ENCODE data around the gene CEP170B. TPM values are rescaled to one million over a fixed set of nuclear protein-coding genes. Genes with fewer than 3 reads are reported as not detected.

Gene CEP170B
- total RNA-seq, 4 donors from 2014 or later, result 1.2 to 28.8 (median 8.3) TPM

- H3K27ac ChIP-seq, result no peak overlapping the region
- no peaks in the 10 kb centered on the region for H3K36me3 ChIP-seq
- no peaks in the 10 kb centered on the region for H3K9me3 ChIP-seq
- no peak overlapping the region for H3K4me3 ChIP-seq
- TF ChIP-seq CTCF (IDR thresholded peaks at IDR 0.05) (no peak), POLR2A (IDR thresholded peaks at IDR 0.05) (no peak)
- peaks cover 0 to 5% of the 10 kb centered on the region in 2 donors for H3K4me1 ChIP-seq
- intact Hi-C loops (cut with DNase I; ENCODE audit: low total_unique reads), result loop anchor here (5.0 kb wide), 1 partner anchor 37 kb away; no protein-coding TSS in a partner anchor
- H3K27me3 ChIP-seq, result no peaks in the 10 kb centered on the region
- DNase-seq, result no peak
These were observed 40.6 kb upstream of the CEP170B start for GRCh38 chr14:104824353-104824997.

- DNase-seq, result peak; percentile 87 to 93
- Histone ChIP-seq H3K27me3 (no peaks in the 10 kb centered on the region), H3K4me1 (peaks cover 0 to 5% of the 10 kb centered on the region in 2 donors), H3K27ac (peak overlapping the region; percentile 28 to 52), H3K4me3 (peak overlapping the region; percentile 42 to 58), H3K36me3 (no peaks in the 10 kb centered on the region), H3K9me3 (no peaks in the 10 kb centered on the region)
- TF ChIP-seq POLR2A (IDR thresholded peaks at IDR 0.05) (no peak), CTCF (IDR thresholded peaks at IDR 0.05) (peak; percentile 57 to 95 (median 88))
- intact Hi-C loops (cut with DNase I; ENCODE audit: low total_unique reads), result loop anchor here (5.0 kb wide), 1 partner anchor 54 kb away; no protein-coding TSS in a partner anchor
These were observed 38.7 kb upstream of the CEP170B start for GRCh38 chr14:104826189-104826860.

DNA sequence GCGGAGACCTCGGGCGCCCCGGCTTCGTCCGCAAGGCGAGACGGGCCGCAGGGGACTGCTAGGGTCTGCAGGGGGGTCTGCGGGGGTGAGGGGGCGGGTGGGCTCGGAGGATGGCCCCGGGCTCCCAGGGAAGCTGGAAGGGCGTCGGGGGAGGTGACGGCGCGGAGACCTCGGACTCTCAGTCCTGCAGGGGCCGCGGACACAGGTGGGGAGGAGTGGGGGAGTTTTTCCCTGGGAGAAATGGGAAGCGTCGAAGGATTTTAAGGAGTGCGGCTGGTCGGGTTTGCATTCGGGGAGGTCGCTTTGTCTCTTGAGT lies 38.2 kb upstream of the CEP170B start:
- no peak for DNase-seq
- Histone ChIP-seq H3K27ac (peak overlapping the region in 1 of 2 donors; percentile 36), H3K27me3 (no peaks in the 10 kb centered on the region), H3K4me1 (peaks cover 0 to 5% of the 10 kb centered on the region in 2 donors), H3K4me3 (peak overlapping the region; percentile 10 to 58), H3K36me3 (no peaks in the 10 kb centered on the region), H3K9me3 (no peaks in the 10 kb centered on the region)
- intact Hi-C loops (cut with DNase I; ENCODE audit: low total_unique reads), result loop anchor here (5.0 kb wide), 1 partner anchor 55 kb away; no protein-coding TSS in a partner anchor
- TF ChIP-seq POLR2A (IDR thresholded peaks at IDR 0.05) (no peak), CTCF (IDR thresholded peaks at IDR 0.05) (no peak)

GRCh38 chr14:104827177-104828055 lies 37.7 kb upstream of the CEP170B start:
- peak; percentile 37 to 40 for DNase-seq
- H3K27ac ChIP-seq, result peak overlapping the region in 1 of 2 donors; percentile 36

More at GRCh38 chr14:104827177-104828055, 37.7 kb upstream of the CEP170B start:
- Histone ChIP-seq H3K4me1 (peaks cover 0 to 5% of the 10 kb centered on the region in 2 donors), H3K4me3 (peak overlapping the region; percentile 10 to 58), H3K36me3 (no peaks in the 10 kb centered on the region), H3K27me3 (no peaks in the 10 kb centered on the region), H3K9me3 (no peaks in the 10 kb centered on the region)
- peak in 1 of 2 donors; percentile 11 for TF ChIP-seq POLR2A (IDR thresholded peaks at IDR 0.05)
- TF ChIP-seq CTCF (IDR thresholded peaks at IDR 0.05), result peak in 2 of 4 experiments; percentile 4 to 33
- intact Hi-C loops (cut with DNase I; ENCODE audit: low total_unique reads), result loop anchor here (5.0 kb wide), 1 partner anchor 55 kb away; no protein-coding TSS in a partner anchor

All from uterus (tissue), 4 donors.